OCI-LY1 (cell line): ENCODE measurements around the gene LRRC4B.

Source experiments
- H2AFZ ChIP-seq: fragments of 200-600 bp; sonication (generic), shearing (Covaris generic); 2 replicates; pipeline ENCODE4 v1.6.0; 2014; ENCODE audit warnings: antibody characterized with exemption, mild to moderate bottlenecking, low read length
- H3F3A ChIP-seq: fragments of 200-600 bp; sonication (generic), shearing (Covaris generic); 2 replicates; pipeline ENCODE4 v1.6.0; 2014; ENCODE audit warnings: mild to moderate bottlenecking, antibody characterized with exemption, low read length, moderate library complexity; ENCODE audit not compliant: insufficient read depth
- H3K27ac ChIP-seq: fragments of 200-600 bp; sonication (generic); 2 replicates; pipeline ENCODE4 v1.5.1; 2014; ENCODE audit warnings: low read length, mixed run types, mild to moderate bottlenecking, low read depth; ENCODE audit not compliant: poor library complexity, severe bottlenecking
- H3K27me3 ChIP-seq: fragments of 200-600 bp; sonication (generic); 2 replicates; pipeline ENCODE4 v1.6.0; 2014; ENCODE audit warnings: antibody characterized with exemption, mild to moderate bottlenecking, low read length, moderate library complexity; ENCODE audit not compliant: insufficient read depth
- H3K36me3 ChIP-seq: fragments of 200-600 bp; sonication (generic); 2 replicates; pipeline ENCODE4 v1.6.1; 2014; ENCODE audit warnings: mild to moderate bottlenecking, antibody characterized with exemption, low read length, moderate library complexity, mixed read lengths; ENCODE audit not compliant: insufficient read depth
- H3K4me1 ChIP-seq: fragments of 200-600 bp; sonication (generic); 2 replicates; pipeline ENCODE4 v1.5.1; 2014; ENCODE audit warnings: mild to moderate bottlenecking, low read length, moderate library complexity; ENCODE audit not compliant: insufficient read depth, severe bottlenecking
- H3K4me2 ChIP-seq: fragments of 200-600 bp; sonication (generic), shearing (Covaris generic); 2 replicates; pipeline ENCODE4 v1.6.1; 2014; ENCODE audit warnings: low read length
- H3K4me3 ChIP-seq: fragments of 200-600 bp; sonication (generic); 2 replicates; pipeline ENCODE4 v1.5.1; 2014; ENCODE audit warnings: low read length, low read depth, mild to moderate bottlenecking, mixed read lengths; ENCODE audit not compliant: poor library complexity, severe bottlenecking
- H3K79me2 ChIP-seq: fragments of 200-600 bp; shearing (Covaris generic); 2 replicates; pipeline ENCODE4 v1.6.1; 2016; ENCODE audit warnings: mixed run types, low read length, mixed read lengths; ENCODE audit not compliant: insufficient read depth
- H3K9ac ChIP-seq: fragments of 200-600 bp; sonication (generic), shearing (Covaris generic); 2 replicates; pipeline ENCODE4 v1.6.1; 2014; ENCODE audit warnings: mild to moderate bottlenecking, low read length, mixed read lengths
- H3K9me2 ChIP-seq: fragments of 200-600 bp; sonication (generic), shearing (Covaris generic); 2 replicates; pipeline ENCODE4 v1.6.1; 2014; ENCODE audit warnings: low read depth, mild to moderate bottlenecking, low read length, mixed read lengths
- H3K9me3 ChIP-seq: fragments of 200-600 bp; shearing (Covaris generic); 2 replicates; pipeline ENCODE4 v1.6.1; 2014; ENCODE audit warnings: low read length, mixed read lengths
- H4K20me1 ChIP-seq: fragments of 200-600 bp; sonication (generic), shearing (Covaris generic); 2 replicates; pipeline ENCODE4 v1.6.0; 2016; ENCODE audit warnings: mild to moderate bottlenecking, low read length; ENCODE audit not compliant: insufficient read depth
- EZH2 ChIP-seq: fragments of 200-600 bp; sonication (generic), shearing (Covaris generic); IDR thresholded peaks from 2 replicates; pipeline ENCODE4 v1.8.0; 2017; ENCODE audit warnings: borderline replicate concordance, mixed run types, mild to moderate bottlenecking, antibody characterized with exemption, low read length, moderate library complexity, mixed read lengths
- TF ChIP-seq, protein P1 (sequence below): fragments of 200-600 bp; sonication (generic), shearing (Covaris generic); IDR thresholded peaks from 2 replicates; pipeline ENCODE4 v1.5.1; 2017; ENCODE audit warnings: mild to moderate bottlenecking, antibody characterized with exemption, low read length, moderate library complexity, mixed read lengths

LRRC4B gene

DNA sequence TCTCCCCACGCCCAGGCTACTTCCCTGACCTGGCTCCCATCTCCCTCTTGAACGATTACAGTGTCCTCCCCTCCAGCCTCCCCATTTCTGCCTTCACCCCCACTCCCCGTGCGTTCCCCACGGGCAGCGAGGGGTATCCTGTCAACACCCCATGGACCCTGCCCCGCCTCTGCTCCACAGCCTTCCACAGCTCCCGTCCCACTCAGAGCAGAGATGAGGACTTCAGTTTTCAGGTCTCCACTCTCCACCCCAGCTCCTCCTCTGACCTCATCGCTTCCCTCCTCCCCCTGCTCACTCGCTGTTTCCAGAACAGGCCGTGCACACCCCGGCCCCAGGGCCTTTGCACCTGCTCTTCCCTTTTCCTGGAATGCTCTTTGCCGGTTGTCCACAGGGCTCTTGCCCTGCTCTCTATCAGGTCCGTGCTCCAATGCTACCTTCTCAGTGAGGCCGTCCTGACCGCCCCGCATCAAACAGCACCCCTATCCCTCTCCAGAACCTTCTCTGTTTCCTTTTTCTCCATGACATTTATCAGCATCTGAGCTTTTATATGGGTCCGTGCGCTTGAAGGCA lies 15.0 kb downstream of the LRRC4B start:
- peaks cover 5% of the 10 kb centered on the region; the same call in 1 of the 2 replicates for H3K27me3 ChIP-seq
- no peaks in the 10 kb centered on the region for H3K9me2 ChIP-seq
- no peaks in the 10 kb centered on the region for H3K9me3 ChIP-seq
- H3F3A ChIP-seq = no peaks in the 10 kb centered on the region
- no peak overlapping the region for H3K9ac ChIP-seq
- H3K27ac ChIP-seq = no peak overlapping the region
- no peak overlapping the region for H2AFZ ChIP-seq
- no peak overlapping the region for H3K4me2 ChIP-seq
- no peaks in the 10 kb centered on the region for H3K4me1 ChIP-seq
- H3K79me2 ChIP-seq = no peaks in the 10 kb centered on the region
- no peak overlapping the region for H3K4me3 ChIP-seq
- H3K36me3 ChIP-seq = no peaks in the 10 kb centered on the region
- no peaks in the 10 kb centered on the region for H4K20me1 ChIP-seq
- TF ChIP-seq, protein P1, sequence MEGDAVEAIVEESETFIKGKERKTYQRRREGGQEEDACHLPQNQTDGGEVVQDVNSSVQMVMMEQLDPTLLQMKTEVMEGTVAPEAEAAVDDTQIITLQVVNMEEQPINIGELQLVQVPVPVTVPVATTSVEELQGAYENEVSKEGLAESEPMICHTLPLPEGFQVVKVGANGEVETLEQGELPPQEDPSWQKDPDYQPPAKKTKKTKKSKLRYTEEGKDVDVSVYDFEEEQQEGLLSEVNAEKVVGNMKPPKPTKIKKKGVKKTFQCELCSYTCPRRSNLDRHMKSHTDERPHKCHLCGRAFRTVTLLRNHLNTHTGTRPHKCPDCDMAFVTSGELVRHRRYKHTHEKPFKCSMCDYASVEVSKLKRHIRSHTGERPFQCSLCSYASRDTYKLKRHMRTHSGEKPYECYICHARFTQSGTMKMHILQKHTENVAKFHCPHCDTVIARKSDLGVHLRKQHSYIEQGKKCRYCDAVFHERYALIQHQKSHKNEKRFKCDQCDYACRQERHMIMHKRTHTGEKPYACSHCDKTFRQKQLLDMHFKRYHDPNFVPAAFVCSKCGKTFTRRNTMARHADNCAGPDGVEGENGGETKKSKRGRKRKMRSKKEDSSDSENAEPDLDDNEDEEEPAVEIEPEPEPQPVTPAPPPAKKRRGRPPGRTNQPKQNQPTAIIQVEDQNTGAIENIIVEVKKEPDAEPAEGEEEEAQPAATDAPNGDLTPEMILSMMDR = no peak
- no peak for TF ChIP-seq EZH2

DNA sequence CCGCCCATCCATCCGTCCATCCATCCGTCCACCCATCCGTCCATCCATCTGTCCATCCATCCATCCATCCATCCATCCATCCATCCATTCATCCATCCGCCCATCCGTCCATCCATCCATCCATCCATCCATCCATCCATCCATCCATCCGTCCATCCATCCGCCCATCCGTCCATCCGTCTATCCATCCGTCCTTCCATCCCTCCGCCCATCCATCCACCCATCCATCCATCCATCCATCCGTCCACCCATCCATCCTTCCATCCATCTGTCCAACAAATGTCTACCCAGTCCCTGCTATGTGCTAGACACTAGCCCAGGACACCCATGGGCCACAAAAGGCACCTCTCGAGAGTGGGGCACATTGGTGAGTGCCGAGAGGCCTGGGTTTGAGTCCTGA lies 15.7 kb downstream of the LRRC4B start:
- H4K20me1 ChIP-seq = no peaks in the 10 kb centered on the region
- H3F3A ChIP-seq = no peaks in the 10 kb centered on the region
- H3K9me2 ChIP-seq = no peaks in the 10 kb centered on the region
- no peak overlapping the region for H3K4me2 ChIP-seq
- H3K27me3 ChIP-seq = peaks cover 4% of the 10 kb centered on the region; the same call in 1 of the 2 replicates
- no peak overlapping the region for H3K27ac ChIP-seq
- no peaks in the 10 kb centered on the region for H3K79me2 ChIP-seq
- TF ChIP-seq, protein P1 = no peak
- no peak for TF ChIP-seq EZH2
- H3K36me3 ChIP-seq = no peaks in the 10 kb centered on the region
- H3K9ac ChIP-seq = no peak overlapping the region
- no peaks in the 10 kb centered on the region for H3K9me3 ChIP-seq
- no peak overlapping the region for H3K4me3 ChIP-seq
- H3K4me1 ChIP-seq = no peaks in the 10 kb centered on the region
- H2AFZ ChIP-seq = no peak overlapping the region

DNA sequence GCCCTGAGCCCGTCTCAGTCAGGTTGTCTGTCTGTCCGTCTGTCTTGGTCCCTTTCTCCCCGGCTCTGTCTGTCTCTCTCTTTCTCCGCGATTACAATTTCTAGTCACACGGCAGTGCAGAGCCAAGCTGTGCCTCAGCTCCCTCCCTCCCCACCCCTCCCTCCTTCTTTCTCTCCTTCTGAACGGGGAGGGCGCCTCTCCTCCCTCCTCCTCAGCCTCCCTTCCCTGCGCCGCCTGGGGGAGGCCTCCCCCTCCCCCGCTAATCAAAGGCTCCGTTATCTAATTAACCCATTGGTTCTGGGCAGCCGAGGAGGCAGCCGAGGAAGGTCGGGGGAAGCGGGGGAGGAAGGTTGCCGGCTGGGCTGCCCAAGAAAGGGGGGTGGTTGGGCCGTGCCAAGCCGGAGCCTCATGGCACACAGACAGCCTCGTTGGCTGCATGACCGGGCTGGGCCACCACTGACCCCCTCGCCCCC lies 16.5 kb downstream of the LRRC4B start:
- TF ChIP-seq, protein P1 = no peak
- no peak for TF ChIP-seq EZH2

More for the DNA sequence above, 16.5 kb downstream of the LRRC4B start:
- Histone ChIP-seq H3K4me1 (no peaks in the 10 kb centered on the region), H3K79me2 (no peaks in the 10 kb centered on the region), H3K4me2 (no peak overlapping the region), H3K9me2 (no peaks in the 10 kb centered on the region), H3K27ac (no peak overlapping the region), H4K20me1 (no peaks in the 10 kb centered on the region), H2AFZ (no peak overlapping the region), H3K4me3 (no peak overlapping the region), H3K27me3 (peaks cover 4% of the 10 kb centered on the region; the same call in 1 of the 2 replicates), H3K9me3 (no peaks in the 10 kb centered on the region), H3K9ac (no peak overlapping the region), H3F3A (no peaks in the 10 kb centered on the region), H3K36me3 (no peaks in the 10 kb centered on the region)
